Activated naive CD4-positive, alpha-beta T cell treated with anti-CD3 and anti-CD28 coated beads, Interleukin-2, amount 10 ng/mL, durations not matched to agents 5 hours and 36 hours (primary cell): Measurements from ENCODE around the gene PATE3. TPM values are rescaled to one million over a fixed set of nuclear protein-coding genes. Genes with fewer than 3 reads are reported as not detected.

Experiments
- total RNA-seq, 2 experiments: library from RNA; stranded (reverse); gene quantifications; one replicate each; pipeline ENCODE4 v1.2.3, GENCODE V29; 2021

The PATE3 gene, protein sequence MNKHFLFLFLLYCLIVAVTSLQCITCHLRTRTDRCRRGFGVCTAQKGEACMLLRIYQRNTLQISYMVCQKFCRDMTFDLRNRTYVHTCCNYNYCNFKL
- not detected for total RNA-seq

DNA sequence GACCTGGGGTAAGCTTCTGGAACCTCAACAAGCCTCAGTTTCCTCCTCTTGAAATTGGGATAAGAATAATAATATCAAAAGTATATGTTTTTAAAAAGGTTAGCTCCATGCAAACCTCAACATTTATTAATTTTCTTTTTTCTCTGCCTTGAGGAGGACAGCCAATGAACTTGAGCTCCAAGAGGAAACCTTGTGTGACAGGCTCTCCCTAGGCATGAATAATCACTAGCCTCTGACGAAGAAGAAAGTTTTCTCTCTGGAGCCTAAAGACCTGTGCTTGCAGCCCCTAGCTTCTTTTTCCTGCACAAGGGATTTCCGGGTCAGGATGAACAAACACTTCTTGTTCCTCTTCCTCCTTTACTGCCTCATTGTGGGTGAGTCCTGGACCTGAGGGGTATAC is at the start of gene PATE3:
PATE3 (plus strand) TSS at position 301 of the 400 bp plus-strand sequence; CDS start at position 326, 25 bp downstream.

GRCh38 chr11:125745979-125746378 is 41.9 kb upstream of the PATE3 start, which contains the start of gene PATE1:
PATE1 (plus strand) TSS chr11:125746279; CDS start chr11:125746305, 26 bp downstream.

GRCh38 chr11:125778728-125779127 is 9.2 kb upstream of the PATE3 start, which contains the start of gene PATE2:
PATE2 (minus strand) TSS chr11:125778828; CDS start chr11:125778773, 55 bp downstream.

GRCh38 chr11:125833016-125833415 is 45.1 kb downstream of the PATE3 start, which contains the start of gene PATE4:
PATE4 (plus strand) TSS chr11:125833316; CDS start chr11:125833360, 44 bp downstream.

Other genes starting within 250 kb of the PATE3 start
- gene EI24, start 218.7 kb upstream of the PATE3 start, total RNA-seq, result 10 to 100 TPM; 36.8 to 39.1 TPM
- gene STT3A, start 195.3 kb upstream of the PATE3 start, total RNA-seq, result 100 to 1,000 TPM; 121 to 123 TPM
- 10 to 100 TPM; 58.4 to 61.4 TPM for gene CHEK1, start 163.0 kb upstream of the PATE3 start, total RNA-seq
- not detected for gene ACRV1, start 107.3 kb upstream of the PATE3 start, total RNA-seq
- gene PATE1, start 41.8 kb upstream of the PATE3 start, total RNA-seq, result not detected
- not detected for gene PATE2, start 9.3 kb upstream of the PATE3 start, total RNA-seq
- gene PATE4, start 45.2 kb downstream of the PATE3 start, total RNA-seq, result not detected
- 10 to 100 TPM; 17.1 to 17.2 TPM for gene HYLS1, start 99.5 kb downstream of the PATE3 start, total RNA-seq
- gene PUS3, start 115.1 kb downstream of the PATE3 start, total RNA-seq, result 10 to 100 TPM in 1 of 2 experiments, 1 to 10 TPM in 1; 9.4 to 12.6 TPM
- not detected for gene DDX25, start 116.4 kb downstream of the PATE3 start, total RNA-seq
- gene VSIG10L2, start 157.9 kb downstream of the PATE3 start, total RNA-seq, result not detected